CD4-positive, CD25-positive, alpha-beta regulatory T cell (primary cell): ENCODE data around the gene TSC22D1. TPM values are rescaled to one million over a fixed set of nuclear protein-coding genes. Genes with fewer than 3 reads are reported as not detected.

Experiments
- ATAC-seq, 2 donors: fragments of 150-1000 bp; cut with Tn5 transposase; one replicate each; pipeline ENCODE4 v1.10.0; 2021; ENCODE audit warnings: low read depth in 2 of 2, moderate number of reproducible peaks in 2 of 2, moderate library complexity in 1 of 2
- DNase-seq, 3 donors: peaks; one replicate each; pipeline versions ENCODE4 v3.0.0 to v3.0.0-alpha.2; 2012 to 2022; ENCODE audit warnings: mixed read lengths in 1 of 3
- H3K27ac ChIP-seq: one replicate; pipeline ENCODE4 v1.7.0; 2013; ENCODE audit warnings: mild to moderate bottlenecking, low read length; ENCODE audit not compliant: insufficient read depth, poor library complexity, severe bottlenecking
- H3K27me3 ChIP-seq: one replicate; pipeline ENCODE4 v1.7.0; 2013; ENCODE audit warnings: low read length; ENCODE audit not compliant: control insufficient read depth, insufficient read depth
- H3K36me3 ChIP-seq: one replicate; pipeline ENCODE4 v1.7.0; 2013; ENCODE audit warnings: mild to moderate bottlenecking, low read length, moderate library complexity; ENCODE audit not compliant: control insufficient read depth, insufficient read depth
- H3K4me1 ChIP-seq: 2 replicates; pipeline ENCODE4 v1.7.0; 2013; ENCODE audit warnings: mild to moderate bottlenecking, low read length; ENCODE audit not compliant: insufficient read depth, control insufficient read depth, poor library complexity, severe bottlenecking
- H3K4me3 ChIP-seq: one replicate; pipeline ENCODE4 v1.7.0; 2013; ENCODE audit warnings: low read depth, mild to moderate bottlenecking, low read length, moderate library complexity
- H3K9me3 ChIP-seq, 2 experiments: 1 replicate in 1 of 2; 2 replicates in 1 of 2; pipeline ENCODE4 v1.7.0; 2013; ENCODE audit warnings: low read length in 2 of 2, mild to moderate bottlenecking in 1 of 2, moderate library complexity in 1 of 2; ENCODE audit not compliant: control insufficient read depth in 2 of 2
- H3K27ac Mint-ChIP-seq, 3 donors: one replicate each; pipeline ENCODE4 v1.8.0; 2020 to 2022; ENCODE audit warnings: mild to moderate bottlenecking in 3 of 3, mixed read lengths in 3 of 3, moderate library complexity in 2 of 3
- H3K27me3 Mint-ChIP-seq: one replicate; pipeline ENCODE4 v1.8.0; 2022; ENCODE audit warnings: mild to moderate bottlenecking, mixed read lengths
- H3K36me3 Mint-ChIP-seq: one replicate; pipeline ENCODE4 v1.8.0; 2020; ENCODE audit warnings: mixed read lengths
- H3K4me1 Mint-ChIP-seq, 4 donors: one replicate each; pipeline ENCODE4 v1.8.0; 2020 to 2022; ENCODE audit warnings: mixed read lengths in 4 of 4, mild to moderate bottlenecking in 1 of 4
- H3K4me3 Mint-ChIP-seq, 4 donors: one replicate each; pipeline ENCODE4 v1.8.0; 2020 to 2022; ENCODE audit warnings: mild to moderate bottlenecking in 4 of 4, mixed read lengths in 4 of 4, moderate library complexity in 3 of 4
- H3K9me3 Mint-ChIP-seq, 7 donors: one replicate each; pipeline ENCODE4 v1.8.0; 2020 to 2022; ENCODE audit warnings: mixed read lengths in 7 of 7, mild to moderate bottlenecking in 3 of 7, moderate library complexity in 2 of 7
- polyA plus RNA-seq, 4 donors: library from polyadenylated mRNA; unstranded; fragments of 300-500 nt; fragmentation: Illumina TruSeq; gene quantifications; one replicate each; pipeline ENCODE4 v1.2.3, GENCODE V29; 2021
- total RNA-seq: library from RNA; stranded (reverse); gene quantifications from one replicate; pipeline ENCODE4 v1.2.3, GENCODE V29; 2022

Gene TSC22D1
- total and polyA plus RNA-seq, 5 donors from 2014 or later: 4.0 to 35.9 (median 4.1) TPM

- no peak overlapping the region for H3K4me3 ChIP-seq
- H3K27ac ChIP-seq: no peak overlapping the region
- H3K36me3 Mint-ChIP-seq: peaks cover 16% of the 10 kb centered on the region
- H3K9me3 Mint-ChIP-seq: no peaks in the 10 kb centered on the region
- DNase-seq: no peak
- no peaks in the 10 kb centered on the region for H3K4me1 ChIP-seq
- peaks cover 0 to 7% (median 2%) of the 10 kb centered on the region in 4 donors for H3K4me1 Mint-ChIP-seq
- no peaks in the 10 kb centered on the region for H3K36me3 ChIP-seq
- peaks cover 9% of the 10 kb centered on the region for H3K27me3 Mint-ChIP-seq
- peak overlapping the region in 1 of 4 donors; percentile 85 for H3K4me3 Mint-ChIP-seq
- no peaks in the 10 kb centered on the region for H3K27me3 ChIP-seq
- ATAC-seq: no peak
- H3K27ac Mint-ChIP-seq: no peak overlapping the region
- H3K9me3 ChIP-seq: no peaks in the 10 kb centered on the region
Observed at GRCh38 chr13:44451126-44451525, 125.0 kb downstream of the TSC22D1 start.

DNA sequence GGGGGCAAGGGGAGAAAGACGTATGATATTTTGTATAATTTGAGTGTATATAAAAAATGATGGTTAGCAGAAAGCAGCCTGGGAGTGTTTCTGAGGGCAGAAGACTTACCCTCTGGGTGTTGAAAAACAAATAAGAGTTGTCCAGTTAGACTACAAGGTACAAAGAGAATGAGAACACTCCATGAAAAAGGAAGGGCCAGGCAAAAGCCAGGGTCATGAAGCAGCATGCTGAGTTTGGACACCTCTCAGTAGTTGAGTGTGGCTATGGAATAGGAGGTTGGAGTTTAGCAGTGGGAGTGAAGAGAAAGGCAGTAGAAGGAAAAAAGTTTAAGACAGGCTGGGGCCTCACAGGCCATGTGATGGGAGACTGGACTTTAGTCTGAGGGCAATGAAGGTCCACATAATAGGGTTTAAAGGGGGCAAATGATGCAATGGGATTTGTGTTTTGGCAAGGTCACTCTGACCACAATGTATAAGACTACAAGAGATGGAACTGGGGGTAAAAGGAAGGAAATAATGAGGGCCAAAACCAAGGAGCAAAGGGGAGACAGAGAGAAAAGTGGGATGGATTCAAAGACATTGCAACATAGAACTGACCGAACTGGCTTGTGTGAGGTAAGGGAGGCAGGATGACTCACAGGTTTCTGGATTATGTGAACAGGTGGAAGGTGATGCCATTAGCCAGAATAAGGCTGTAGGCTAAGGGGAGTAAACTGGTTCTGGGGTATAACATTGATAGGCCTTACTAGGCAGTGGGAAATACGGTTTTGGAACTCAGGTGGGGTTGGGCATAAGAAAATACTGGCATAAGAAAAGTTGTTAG is 125.9 kb downstream of the TSC22D1 start:
- ATAC-seq: no peak
- peak overlapping the region in 1 of 4 donors; percentile 85 for H3K4me3 Mint-ChIP-seq
- H3K36me3 ChIP-seq: no peaks in the 10 kb centered on the region
- H3K27ac ChIP-seq: no peak overlapping the region
- no peaks in the 10 kb centered on the region for H3K4me1 ChIP-seq
- H3K9me3 ChIP-seq: no peaks in the 10 kb centered on the region
- DNase-seq: no peak
- H3K4me1 Mint-ChIP-seq: peaks cover 0 to 7% (median 0%) of the 10 kb centered on the region in 4 donors
- H3K9me3 Mint-ChIP-seq: no peaks in the 10 kb centered on the region
- H3K36me3 Mint-ChIP-seq: peaks cover 16% of the 10 kb centered on the region
- H3K27ac Mint-ChIP-seq: peak overlapping the region in 2 of 3 donors; percentile 4 to 11
- H3K4me3 ChIP-seq: no peak overlapping the region
- no peaks in the 10 kb centered on the region for H3K27me3 ChIP-seq
- H3K27me3 Mint-ChIP-seq: peaks cover 10% of the 10 kb centered on the region

DNA sequence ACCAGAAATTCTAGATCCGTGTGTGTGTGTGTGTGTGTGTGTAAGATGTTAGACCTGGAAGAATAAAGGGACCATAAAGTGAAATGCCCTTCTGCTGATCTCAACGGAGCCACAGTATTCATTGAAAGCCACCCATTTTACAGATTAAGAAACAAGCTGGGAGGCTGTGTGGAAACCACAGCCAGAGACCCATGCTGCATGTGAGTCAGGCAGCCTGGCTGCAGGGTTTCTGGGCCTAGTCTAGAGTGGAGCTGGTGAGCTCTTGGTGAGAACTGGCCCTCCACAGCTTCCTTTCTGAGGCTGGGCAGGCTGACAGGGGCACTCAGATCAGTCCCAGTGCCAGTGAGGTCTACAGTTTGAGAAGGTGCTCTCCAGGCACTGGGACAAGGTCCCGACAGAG is 127.3 kb downstream of the TSC22D1 start:
- ATAC-seq (no peak), DNase-seq (no peak)
- no peaks in the 10 kb centered on the region for H3K9me3 Mint-ChIP-seq
- no peaks in the 10 kb centered on the region for H3K36me3 ChIP-seq
- H3K4me1 ChIP-seq: no peaks in the 10 kb centered on the region
- no peak overlapping the region for H3K27ac ChIP-seq
- no peak overlapping the region for H3K4me3 Mint-ChIP-seq
- H3K4me1 Mint-ChIP-seq: peaks cover 0 to 6% (median 0%) of the 10 kb centered on the region in 4 donors
- H3K4me3 ChIP-seq: no peak overlapping the region
- peak overlapping the region in 1 of 3 donors; percentile 52 for H3K27ac Mint-ChIP-seq
- peaks cover 16% of the 10 kb centered on the region for H3K36me3 Mint-ChIP-seq
- H3K27me3 Mint-ChIP-seq: peaks cover 16% of the 10 kb centered on the region
- no peaks in the 10 kb centered on the region for H3K9me3 ChIP-seq
- H3K27me3 ChIP-seq: no peaks in the 10 kb centered on the region

GRCh38 chr13:44448373-44448772 is 127.8 kb downstream of the TSC22D1 start:
- DNase-seq: no peak
- Histone ChIP-seq H3K36me3 (no peaks in the 10 kb centered on the region), H3K4me3 (no peak overlapping the region), H3K9me3 (no peaks in the 10 kb centered on the region), H3K27me3 (no peaks in the 10 kb centered on the region), H3K27ac (no peak overlapping the region), H3K4me1 (no peaks in the 10 kb centered on the region)
- no peak overlapping the region for H3K27ac Mint-ChIP-seq
- no peak for ATAC-seq
- H3K27me3 Mint-ChIP-seq: peaks cover 16% of the 10 kb centered on the region
- peaks cover 16% of the 10 kb centered on the region for H3K36me3 Mint-ChIP-seq
- H3K4me3 Mint-ChIP-seq: no peak overlapping the region
- H3K9me3 Mint-ChIP-seq: no peaks in the 10 kb centered on the region
- peaks cover 0 to 9% (median 0%) of the 10 kb centered on the region in 4 donors for H3K4me1 Mint-ChIP-seq

GRCh38 chr13:44447783-44448321 is 128.3 kb downstream of the TSC22D1 start:
- H3K27me3 Mint-ChIP-seq: peaks cover 16% of the 10 kb centered on the region
- peaks cover 0 to 9% (median 0%) of the 10 kb centered on the region in 4 donors for H3K4me1 Mint-ChIP-seq
- ATAC-seq (no peak), DNase-seq (no peak)
- no peaks in the 10 kb centered on the region for H3K9me3 Mint-ChIP-seq
- no peak overlapping the region for H3K4me3 ChIP-seq
- no peaks in the 10 kb centered on the region for H3K36me3 ChIP-seq
- H3K4me3 Mint-ChIP-seq: no peak overlapping the region
- no peaks in the 10 kb centered on the region for H3K4me1 ChIP-seq
- H3K27me3 ChIP-seq: no peaks in the 10 kb centered on the region
- H3K9me3 ChIP-seq: no peaks in the 10 kb centered on the region
- H3K36me3 Mint-ChIP-seq: peaks cover 16% of the 10 kb centered on the region
- no peak overlapping the region for H3K27ac Mint-ChIP-seq
- no peak overlapping the region for H3K27ac ChIP-seq

DNA sequence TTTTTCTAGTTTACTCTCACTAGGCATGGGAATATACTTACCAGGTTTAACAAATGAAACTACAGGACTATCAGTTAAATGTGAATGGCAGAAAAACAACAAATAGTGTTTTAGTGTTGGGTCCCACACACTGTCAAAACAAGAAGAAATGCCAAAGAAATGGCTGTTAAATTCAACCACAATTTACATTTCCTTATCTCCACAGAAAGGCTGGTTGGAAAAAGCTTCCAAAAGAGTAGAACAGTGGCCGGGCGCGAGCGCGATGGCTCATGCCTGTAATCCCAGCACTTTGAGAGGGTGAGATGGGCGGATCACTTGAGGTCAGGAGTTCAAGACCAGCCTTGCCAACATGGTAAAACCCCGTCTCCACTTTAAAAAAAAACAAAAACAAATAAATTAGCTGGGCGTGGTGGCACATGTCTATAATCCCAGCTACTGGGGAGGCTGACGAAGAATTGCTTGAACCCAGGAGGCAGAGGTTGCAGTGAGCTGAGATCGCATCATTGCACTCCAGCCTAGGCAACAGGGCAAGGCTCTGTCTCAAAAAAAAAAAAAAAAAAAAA is 136.0 kb downstream of the TSC22D1 start:
- peaks cover 17 to 28% (median 25%) of the 10 kb centered on the region in 4 donors for H3K4me1 Mint-ChIP-seq
- Histone ChIP-seq H3K27me3 (peaks cover 18% of the 10 kb centered on the region), H3K27ac (no peak overlapping the region), H3K36me3 (no peaks in the 10 kb centered on the region), H3K4me3 (no peak overlapping the region), H3K9me3 (no peaks in the 10 kb centered on the region), H3K4me1 (peaks cover 28% of the 10 kb centered on the region)
- no peak overlapping the region for H3K4me3 Mint-ChIP-seq
- ATAC-seq (no peak), DNase-seq (no peak)
- no peaks in the 10 kb centered on the region for H3K9me3 Mint-ChIP-seq
- peaks cover 43% of the 10 kb centered on the region for H3K27me3 Mint-ChIP-seq
- H3K36me3 Mint-ChIP-seq: no peaks in the 10 kb centered on the region
- H3K27ac Mint-ChIP-seq: no peak overlapping the region

DNA sequence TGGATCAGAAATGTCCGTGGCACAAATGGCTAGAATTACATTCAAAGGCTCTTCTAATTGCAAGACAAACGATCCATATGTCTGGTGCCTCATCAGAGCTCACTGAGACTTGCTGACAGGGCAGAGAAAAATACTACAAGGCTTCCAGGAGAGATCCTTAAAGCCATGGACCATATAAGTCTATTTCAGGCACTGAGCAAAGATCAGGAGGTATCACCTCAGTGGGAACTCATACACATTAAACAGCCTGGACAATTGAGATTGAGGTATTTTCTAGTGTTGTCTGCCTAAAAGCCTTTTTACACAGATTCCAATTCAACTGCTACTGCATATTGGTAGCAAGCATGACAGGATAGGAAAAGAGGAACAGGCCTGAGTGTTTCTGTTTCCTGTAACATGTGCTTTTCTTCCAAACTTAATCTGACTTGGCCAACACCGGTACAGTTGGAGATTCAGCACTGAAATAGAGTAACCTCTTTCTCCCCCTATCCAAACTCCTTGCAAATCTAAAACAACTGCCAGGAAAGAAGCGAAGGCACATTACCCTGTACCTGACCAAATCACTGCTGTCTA is 136.6 kb downstream of the TSC22D1 start:
- DNase-seq (no peak), ATAC-seq (no peak)
- Mint-ChIP-seq H3K27ac (no peak overlapping the region), H3K4me3 (no peak overlapping the region), H3K9me3 (no peaks in the 10 kb centered on the region), H3K27me3 (peaks cover 40% of the 10 kb centered on the region), H3K36me3 (no peaks in the 10 kb centered on the region), H3K4me1 (peaks cover 16 to 31% (median 26%) of the 10 kb centered on the region in 4 donors)
- no peaks in the 10 kb centered on the region for H3K36me3 ChIP-seq
- no peak overlapping the region for H3K27ac ChIP-seq
- H3K27me3 ChIP-seq: peaks cover 18% of the 10 kb centered on the region
- no peaks in the 10 kb centered on the region for H3K9me3 ChIP-seq
- H3K4me1 ChIP-seq: peaks cover 33% of the 10 kb centered on the region
- H3K4me3 ChIP-seq: no peak overlapping the region
